ENCODE results near the gene NAMPT. TPM values are rescaled to one million over a fixed set of nuclear protein-coding genes. Genes with fewer than 3 reads are reported as not detected.

Gene NAMPT
- total and polyA plus RNA-seq, 9 of the 15 experiments (the other 6 are each of a cell fraction or from before 2014, with no cell fraction given), result 41.1 to 160 (median 106) TPM

- ChIA-PET POLR2A (interaction anchor here (3.0 kb wide), 1 partner anchor 13 kb away, joined by 39 read pairs; no protein-coding TSS in a partner anchor), CTCF (ENCODE audit: low intra/inter-chr PET ratio) (no interaction called here)
- peaks cover 63% of the 10 kb centered on the region for H3K79me2 ChIP-seq (ENCODE audit: control insufficient read depth, insufficient read depth, low read length)
- peak overlapping the region; percentile 73 for H3K4me3 ChIP-seq
- H3K9me3 ChIP-seq (replicated peaks; ENCODE audit: control insufficient read depth, insufficient read depth, low read depth, low read length), result no peaks in the 10 kb centered on the region
- H3K4me2 ChIP-seq (ENCODE audit: insufficient read depth, low read length), result peak overlapping the region; percentile 97
- peaks cover 11 to 35% of the 10 kb centered on the region in 2 experiments for H3K4me1 ChIP-seq (replicated peaks in 1 of 2; ENCODE audit: control insufficient read depth in 2 of 2, insufficient read depth in 2 of 2, low read length in 2 of 2)
- peak overlapping the region in 1 of 2 experiments; percentile 94; a peak in 3 of 4 replicates for H3K9ac ChIP-seq (ENCODE audit: insufficient read depth in 1 of 2, low read depth in 2 of 2, low read length in 2 of 2)
- TSS peak; percentile 37 for BruUV-seq (replicated peaks)
- H3K36me3 ChIP-seq (ENCODE audit: control insufficient read depth, insufficient read depth, low read length), result peaks cover 16% of the 10 kb centered on the region; the same call in 2 of the 3 replicates
- intact Hi-C loops (cut with micrococcal nuclease), result loop anchor here (10.0 kb wide), 2 partner anchors 251 to 491 kb away; no protein-coding TSS in a partner anchor
- H3K27ac ChIP-seq (ENCODE audit: extremely low read depth, low read depth, low read length), result peak overlapping the region; percentile 91
- ATAC-seq, result no peak
- in situ Hi-C loops (cut with MboI), result no loop called here
- H3K9me1 ChIP-seq (ENCODE audit: control insufficient read depth, insufficient read depth, low read length), result no peaks in the 10 kb centered on the region
- WGBS (ENCODE audit: insufficient coverage, low coverage, missing lambda C conversion rate), result 0% methylated on average over 5 of the region's 5 CpGs
- peaks cover 9% of the 10 kb centered on the region; the same call in 1 of the 2 replicates for H4K20me1 ChIP-seq (replicated peaks; ENCODE audit: control insufficient read depth, insufficient read depth, low read length)
- DNase-seq (ENCODE audit: extremely low read depth in 1 of 4, low spot score in 3 of 4), result no peak
- peak; percentile 35 for FAIRE-seq
- H3K27me3 ChIP-seq (ENCODE audit: control insufficient read depth in 2 of 2, insufficient read depth in 2 of 2, low read length in 2 of 2), result no peaks in the 10 kb centered on the region
- H2AFZ ChIP-seq (ENCODE audit: low read depth, low read length), result 0 out of 2 replicates have a peak overlapping the region, but pooled peaks have one; percentile 78
- no peak for TF ChIP-seq SREBF1 (IDR thresholded peaks at IDR 0.05; ENCODE audit: borderline replicate concordance, low read depth, low read length)
- TF ChIP-seq BACH1 (tag; IDR thresholded peaks at IDR 0.05), result 0 out of 2 replicates have a peak, but pooled peaks have one; percentile 47
- TF ChIP-seq, protein P1, sequence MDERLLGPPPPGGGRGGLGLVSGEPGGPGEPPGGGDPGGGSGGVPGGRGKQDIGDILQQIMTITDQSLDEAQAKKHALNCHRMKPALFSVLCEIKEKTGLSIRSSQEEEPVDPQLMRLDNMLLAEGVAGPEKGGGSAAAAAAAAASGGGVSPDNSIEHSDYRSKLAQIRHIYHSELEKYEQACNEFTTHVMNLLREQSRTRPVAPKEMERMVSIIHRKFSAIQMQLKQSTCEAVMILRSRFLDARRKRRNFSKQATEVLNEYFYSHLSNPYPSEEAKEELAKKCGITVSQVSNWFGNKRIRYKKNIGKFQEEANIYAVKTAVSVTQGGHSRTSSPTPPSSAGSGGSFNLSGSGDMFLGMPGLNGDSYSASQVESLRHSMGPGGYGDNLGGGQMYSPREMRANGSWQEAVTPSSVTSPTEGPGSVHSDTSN (CRISPR knock-in tag; IDR thresholded peaks at IDR 0.05; ENCODE audit: low read depth), result no peak
- TF ChIP-seq, protein P1 (tag; conservative IDR thresholded peaks at IDR 0.05; ENCODE audit: low read depth), result peak; percentile 65; the same call in 1 of the 2 replicates
- TF ChIP-seq ARNT (IDR thresholded peaks at IDR 0.05), result 0 out of 4 replicates have a peak, but pooled peaks of 1 of the 2 experiments have one; percentile 53
- 0 out of 2 replicates have a peak, but pooled peaks have one; percentile 76 for TF ChIP-seq DNMT1 (IDR thresholded peaks at IDR 0.05)
- 0 out of 2 replicates have a peak, but pooled peaks have one; percentile 27 for TF ChIP-seq MECOM (CRISPR knock-in tag; IDR thresholded peaks at IDR 0.05)
- TF ChIP-seq HOXB6 (CRISPR knock-in tag; IDR thresholded peaks at IDR 0.05; ENCODE audit: borderline replicate concordance), result no peak
- 0 out of 2 replicates have a peak, but pooled peaks have one; percentile 27 for TF ChIP-seq ZNF3 (CRISPR knock-in tag; IDR thresholded peaks at IDR 0.05)
- TF ChIP-seq CC2D1A (IDR thresholded peaks at IDR 0.05), result peak; percentile 49; the same call in 1 of the 2 replicates
- TF ChIP-seq ZBTB34 (CRISPR knock-in tag; IDR thresholded peaks at IDR 0.05), result no peak
- TF ChIP-seq CEBPB (tag; IDR thresholded peaks at IDR 0.05), result peak; percentile 85
- 0 out of 2 replicates have a peak, but pooled peaks have one; percentile 89 for TF ChIP-seq THRAP3 (IDR thresholded peaks at IDR 0.05; ENCODE audit: borderline replicate concordance)
- no peak for TF ChIP-seq GTF3C2 (IDR thresholded peaks at IDR 0.05; ENCODE audit: borderline replicate concordance, extremely low read depth, insufficient read length)
- TF ChIP-seq ASH1L (IDR thresholded peaks at IDR 0.05; ENCODE audit: borderline replicate concordance, low read depth, partially characterized antibody), result peak; percentile 37
- TF ChIP-seq KHSRP (IDR thresholded peaks at IDR 0.05), result peak; percentile 61; the same call in 1 of the 2 replicates
- peak; percentile 72 for TF ChIP-seq NFIC (IDR thresholded peaks at IDR 0.05)
Measured at GRCh38 chr7:106283501-106283830, 1.3 kb downstream of the NAMPT start.

All from K562 (cell line).